DOHH2 (cell line): ENCODE measurements around the gene STON2.

Experiments used
- H3F3A ChIP-seq: fragments of 200-600 bp; sonication (generic), shearing (Covaris generic); 2 replicates; pipeline ENCODE4 v1.6.0; 2016; ENCODE audit warnings: antibody characterized with exemption, mild to moderate bottlenecking; ENCODE audit not compliant: control insufficient read depth, insufficient read depth
- H3K27ac ChIP-seq: fragments of 200-600 bp; sonication (generic); 2 replicates; pipeline ENCODE4 v1.5.1; 2014; ENCODE audit warnings: low read depth, mild to moderate bottlenecking, low read length, moderate library complexity
- H3K27me3 ChIP-seq: fragments of 200-600 bp; sonication (generic); 2 replicates; pipeline ENCODE4 v1.6.1; 2014; ENCODE audit warnings: mild to moderate bottlenecking, low read length, mixed read lengths; ENCODE audit not compliant: control insufficient read depth
- H3K36me3 ChIP-seq: fragments of 200-600 bp; sonication (generic); 2 replicates; pipeline ENCODE4 v1.6.1; 2014; ENCODE audit warnings: mild to moderate bottlenecking, low read length, moderate library complexity, mixed read lengths; ENCODE audit not compliant: control insufficient read depth
- H3K4me1 ChIP-seq: fragments of 200-600 bp; sonication (generic); 2 replicates; pipeline ENCODE4 v1.6.1; 2014; ENCODE audit warnings: mild to moderate bottlenecking, low read length, mixed read lengths; ENCODE audit not compliant: control insufficient read depth
- H3K4me2 ChIP-seq: fragments of 200-600 bp; sonication (generic); 2 replicates; pipeline ENCODE4 v1.6.0; 2014; ENCODE audit warnings: mild to moderate bottlenecking, low read length, moderate library complexity
- H3K4me3 ChIP-seq: fragments of 200-600 bp; sonication (generic); 2 replicates; pipeline ENCODE4 v1.5.1; 2014; ENCODE audit warnings: mild to moderate bottlenecking, low read length, mixed read lengths
- H3K79me2 ChIP-seq: fragments of 200-600 bp; sonication (generic); 2 replicates; pipeline ENCODE4 v1.6.1; 2014; ENCODE audit warnings: mild to moderate bottlenecking, low read length, mixed read lengths; ENCODE audit not compliant: control insufficient read depth
- H3K9me2 ChIP-seq: fragments of 200-600 bp; sonication (generic); replicated peaks from 2 replicates; pipeline ENCODE4 v1.6.1; 2014; ENCODE audit warnings: mild to moderate bottlenecking, low read length, mixed read lengths; ENCODE audit not compliant: control insufficient read depth
- H3K9me3 ChIP-seq: fragments of 200-600 bp; sonication (generic); 2 replicates; pipeline ENCODE4 v1.6.1; 2014; ENCODE audit warnings: antibody characterized with exemption, low read length, mixed read lengths; ENCODE audit not compliant: control insufficient read depth, insufficient read depth
- H4K20me1 ChIP-seq: fragments of 200-600 bp; sonication (generic); 2 replicates; pipeline ENCODE4 v1.6.0; 2014; ENCODE audit warnings: low read depth, mild to moderate bottlenecking, antibody characterized with exemption, low read length, moderate library complexity; ENCODE audit not compliant: control insufficient read depth, insufficient read depth
- CTCF ChIP-seq: fragments of 200-600 bp; sonication (generic); IDR thresholded peaks from one replicate; pipeline ENCODE4 v1.5.1; 2014; ENCODE audit warnings: antibody characterized with exemption, mild to moderate bottlenecking, low read depth, low read length; ENCODE audit not compliant: poor library complexity, severe bottlenecking
- EZH2phosphoT487 ChIP-seq: fragments of 200-600 bp; sonication (generic); IDR thresholded peaks from 2 replicates; pipeline ENCODE4 v1.6.1; 2017; ENCODE audit warnings: borderline replicate concordance, mild to moderate bottlenecking, antibody characterized with exemption, low read length, moderate library complexity, mixed read lengths

The STON2 gene

GRCh38 chr14:81418057-81418790 is 18.1 kb upstream of the STON2 start:
- TF ChIP-seq CTCF = no peak
- no peak for TF ChIP-seq EZH2phosphoT487
- no peak overlapping the region for H3K27ac ChIP-seq
- H3K79me2 ChIP-seq = no peaks in the 10 kb centered on the region
- H3K27me3 ChIP-seq = no peaks in the 10 kb centered on the region
- H3K9me2 ChIP-seq = no peaks in the 10 kb centered on the region
- no peaks in the 10 kb centered on the region for H3K4me1 ChIP-seq
- no peak overlapping the region for H3K4me3 ChIP-seq
- H3K36me3 ChIP-seq = no peaks in the 10 kb centered on the region
- no peaks in the 10 kb centered on the region for H3F3A ChIP-seq
- no peaks in the 10 kb centered on the region for H4K20me1 ChIP-seq
- peaks cover 2% of the 10 kb centered on the region; the same call in 1 of the 2 replicates for H3K9me3 ChIP-seq
- H3K4me2 ChIP-seq = no peak overlapping the region

- H3K4me1 ChIP-seq = no peaks in the 10 kb centered on the region
Measured at GRCh38 chr14:81416981-81417380, 16.9 kb upstream of the STON2 start.

GRCh38 chr14:81416194-81416952 is 16.2 kb upstream of the STON2 start:
- Histone ChIP-seq H3K27me3 (no peaks in the 10 kb centered on the region), H3K79me2 (no peaks in the 10 kb centered on the region), H3K27ac (no peak overlapping the region), H3K4me3 (no peak overlapping the region), H3K36me3 (no peaks in the 10 kb centered on the region), H3K4me1 (no peaks in the 10 kb centered on the region), H4K20me1 (no peaks in the 10 kb centered on the region), H3K9me2 (no peaks in the 10 kb centered on the region), H3F3A (no peaks in the 10 kb centered on the region), H3K4me2 (no peak overlapping the region), H3K9me3 (peaks cover 2% of the 10 kb centered on the region; the same call in 1 of the 2 replicates)
- TF ChIP-seq EZH2phosphoT487 (no peak), CTCF (no peak)

More at GRCh38 chr14:81416981-81417380, 16.9 kb upstream of the STON2 start:
- no peak overlapping the region for H3K4me3 ChIP-seq
- no peak overlapping the region for H3K27ac ChIP-seq
- H3K27me3 ChIP-seq = no peaks in the 10 kb centered on the region
- H3K4me2 ChIP-seq = no peak overlapping the region
- peaks cover 2% of the 10 kb centered on the region; the same call in 1 of the 2 replicates for H3K9me3 ChIP-seq
- no peaks in the 10 kb centered on the region for H3F3A ChIP-seq
- no peaks in the 10 kb centered on the region for H4K20me1 ChIP-seq
- H3K36me3 ChIP-seq = no peaks in the 10 kb centered on the region
- TF ChIP-seq EZH2phosphoT487 (no peak), CTCF (no peak)
- H3K9me2 ChIP-seq = no peaks in the 10 kb centered on the region
- no peaks in the 10 kb centered on the region for H3K79me2 ChIP-seq
